Common myeloid progenitor, CD34-positive (primary cell): ENCODE data around the gene ADARB2.

ENCODE experiments used
- CTCF ChIA-PET: fragments of 350-600 bp; sonication (Branson Sonifier 250); formaldehyde crosslinking; loops from one replicate; lab custom pipeline; 2021; ENCODE audit warnings: antibody characterized with exemption; lab: Charles Lee
- POLR2A ChIA-PET: fragments of 350-600 bp; sonication (Branson Sonifier 250); formaldehyde crosslinking; loops from one replicate; lab custom pipeline; 2021; ENCODE audit warnings: antibody characterized with exemption; lab: Charles Lee
- DNase-seq, 3 donors: peaks; one replicate each; pipeline versions ENCODE4 v3.0.0 to v3.0.0-alpha.2; 2013
- H3K27ac ChIP-seq, 2 experiments: 1 replicate in 1 of 2; 2 replicates in 1 of 2; pipeline ENCODE4 v1.7.0; 2013; ENCODE audit warnings: inconsistent platforms in 2 of 2, low read length in 2 of 2, mild to moderate bottlenecking in 2 of 2, low read depth in 1 of 2, moderate library complexity in 1 of 2; ENCODE audit not compliant: severe bottlenecking in 2 of 2, insufficient read depth in 1 of 2, poor library complexity in 1 of 2
- H3K27me3 ChIP-seq, 5 experiments: replicated peaks in 2 of 5; 1 replicate in 3 of 5; 2 replicates in 2 of 5; pipeline versions ENCODE4 v1.6.1 to v1.7.0; 2013; ENCODE audit warnings: low read length in 4 of 5, mild to moderate bottlenecking in 2 of 5, moderate library complexity in 2 of 5, inconsistent platforms in 1 of 5; ENCODE audit not compliant: insufficient read depth in 5 of 5, control insufficient read depth in 4 of 5
- H3K36me3 ChIP-seq, 4 experiments: 1 replicate in 2 of 4; 2 replicates in 2 of 4; pipeline versions ENCODE4 v1.6.1 to v1.7.0; 2013; ENCODE audit warnings: low read length in 3 of 4, control low read depth in 1 of 4, mild to moderate bottlenecking in 1 of 4; ENCODE audit not compliant: control insufficient read depth in 4 of 4, insufficient read depth in 4 of 4
- H3K4me1 ChIP-seq, 4 experiments: 1 replicate in 3 of 4; 2 replicates in 1 of 4; pipeline versions ENCODE4 v1.6.1 to v1.7.1; 2013; ENCODE audit warnings: low read length in 3 of 4, mild to moderate bottlenecking in 3 of 4, control low read depth in 1 of 4, inconsistent platforms in 1 of 4, moderate library complexity in 1 of 4; ENCODE audit not compliant: control insufficient read depth in 4 of 4, insufficient read depth in 4 of 4; ENCODE audit errors: control extremely low read depth in 1 of 4
- H3K4me3 ChIP-seq, 7 experiments: 1 replicate in 4 of 7; 2 replicates in 3 of 7; pipeline versions ENCODE4 v1.5.1 to v1.7.0; 2013; ENCODE audit warnings: mild to moderate bottlenecking in 7 of 7, low read length in 6 of 7, moderate library complexity in 6 of 7, inconsistent platforms in 2 of 7, low read depth in 2 of 7, control low read depth in 1 of 7; ENCODE audit not compliant: insufficient read depth in 4 of 7, control insufficient read depth in 1 of 7; ENCODE audit errors: extremely low read depth in 1 of 7
- H3K9me3 ChIP-seq, 5 experiments: 1 replicate in 4 of 5; 2 replicates in 1 of 5; pipeline versions ENCODE4 v1.6.1 to v1.7.1; 2013; ENCODE audit warnings: low read length in 4 of 5, mild to moderate bottlenecking in 2 of 5, inconsistent platforms in 1 of 5, low read depth in 1 of 5, moderate library complexity in 1 of 5; ENCODE audit not compliant: control insufficient read depth in 4 of 5, insufficient read depth in 2 of 5; ENCODE audit errors: control extremely low read depth in 1 of 5
- WGBS: methylation state at CpG from one replicate; pipeline ENCODE4 v1.1.5; 2013; ENCODE audit not compliant: insufficient coverage; 5-methylcytosine and 5-hydroxymethylcytosine counted together

ADARB2 gene

DNA sequence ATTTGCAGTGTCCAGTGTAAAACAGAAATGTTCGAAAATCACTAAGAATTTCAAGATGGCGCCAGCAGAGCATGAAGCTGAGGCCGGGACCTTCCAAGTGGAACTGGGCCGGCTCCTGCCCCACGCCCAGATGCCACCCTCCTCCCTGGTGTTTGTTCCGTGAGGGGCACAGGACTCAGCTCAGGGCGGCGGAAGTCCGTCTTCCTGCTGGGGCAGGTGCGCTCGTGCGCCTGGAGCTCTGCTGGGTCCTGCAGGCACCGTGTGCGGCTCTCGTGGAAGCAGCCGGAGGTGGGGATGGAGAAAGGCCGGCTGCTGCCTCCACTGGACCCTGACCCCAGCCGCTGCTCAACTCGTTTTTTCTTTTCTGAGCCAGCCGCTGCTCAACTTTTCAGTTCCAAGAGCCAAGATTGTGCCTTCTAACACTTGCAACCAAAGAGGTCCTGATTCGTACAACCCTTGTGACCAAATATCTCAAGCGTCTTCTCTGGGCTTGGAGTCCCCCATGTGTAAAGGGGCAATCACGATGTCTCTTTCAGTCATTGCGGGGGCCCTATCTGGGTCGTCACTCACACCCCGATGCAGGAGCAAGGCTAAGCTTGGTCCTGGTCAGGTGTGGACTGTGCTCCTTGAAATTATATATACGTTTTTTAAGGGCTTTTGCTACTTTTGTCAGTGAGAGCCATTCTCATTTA is 334.4 kb downstream of the ADARB2 start:
- Histone ChIP-seq H3K4me1 (no peaks in the 10 kb centered on the region), H3K4me3 (no peak overlapping the region), H3K27me3 (peaks cover 0 to 19% (median 3%) of the 10 kb centered on the region in 5 experiments), H3K9me3 (peaks cover 0 to 1% (median 0%) of the 10 kb centered on the region in 5 experiments), H3K27ac (no peak overlapping the region), H3K36me3 (no peaks in the 10 kb centered on the region)
- DNase-seq = no peak
- ChIA-PET CTCF (interaction anchor here (0.7 to 1.7 kb wide), 3 partner anchors 9 to 48 kb away, joined by 3 to 4 read pairs (median 3); no protein-coding TSS in a partner anchor), POLR2A (no interaction called here)
- WGBS = 95% methylated on average over 27 of the region's 27 CpGs

DNA sequence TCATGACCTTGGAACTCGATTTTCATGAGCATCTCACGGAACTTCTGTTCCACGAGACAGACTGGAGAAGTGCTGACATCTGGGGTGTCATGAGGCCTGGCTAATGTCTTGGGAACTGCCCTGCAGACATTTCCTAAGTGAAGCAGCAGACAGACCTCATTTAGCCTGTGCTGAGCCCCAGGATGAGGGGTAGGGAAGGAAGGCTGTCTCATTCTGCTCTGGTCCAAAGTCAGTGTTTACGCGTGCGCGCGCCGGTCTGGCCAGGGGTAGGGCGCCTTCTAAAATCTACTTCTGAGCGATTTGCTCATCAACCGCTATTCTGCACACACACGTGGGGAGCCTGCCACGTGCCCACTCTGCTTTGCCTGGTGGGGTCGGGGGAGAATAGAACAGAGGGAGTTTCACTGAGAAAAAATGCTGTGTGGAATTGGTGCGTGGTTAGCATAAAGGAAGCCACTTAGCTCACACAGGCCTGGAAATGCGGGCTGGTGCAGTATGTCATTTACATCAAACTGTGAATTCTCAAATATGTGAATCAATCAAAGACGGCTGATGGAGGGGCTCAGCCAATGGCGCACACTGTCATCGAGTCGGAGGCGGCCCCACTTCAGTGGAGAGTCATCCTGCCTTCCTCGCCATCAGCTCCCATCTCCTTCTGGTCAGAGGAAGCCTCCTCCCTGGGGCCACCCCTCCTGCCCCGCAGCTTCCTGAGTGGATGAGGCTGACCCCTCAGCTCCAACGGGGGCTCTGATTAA is 335.1 kb downstream of the ADARB2 start:
- DNase-seq = no peak
- H3K27me3 ChIP-seq = peaks cover 0 to 18% (median 3%) of the 10 kb centered on the region in 5 experiments
- H3K9me3 ChIP-seq = peaks cover 0 to 1% (median 0%) of the 10 kb centered on the region in 5 experiments
- no peaks in the 10 kb centered on the region for H3K4me1 ChIP-seq
- ChIA-PET POLR2A (no interaction called here), CTCF (interaction anchor here (1.7 kb wide), 1 partner anchor 18 kb away, joined by 4 read pairs; no protein-coding TSS in a partner anchor)
- H3K27ac ChIP-seq = no peak overlapping the region
- H3K36me3 ChIP-seq = no peaks in the 10 kb centered on the region
- WGBS = 91% methylated on average over 23 of the region's 25 CpGs
- H3K4me3 ChIP-seq = no peak overlapping the region

DNA sequence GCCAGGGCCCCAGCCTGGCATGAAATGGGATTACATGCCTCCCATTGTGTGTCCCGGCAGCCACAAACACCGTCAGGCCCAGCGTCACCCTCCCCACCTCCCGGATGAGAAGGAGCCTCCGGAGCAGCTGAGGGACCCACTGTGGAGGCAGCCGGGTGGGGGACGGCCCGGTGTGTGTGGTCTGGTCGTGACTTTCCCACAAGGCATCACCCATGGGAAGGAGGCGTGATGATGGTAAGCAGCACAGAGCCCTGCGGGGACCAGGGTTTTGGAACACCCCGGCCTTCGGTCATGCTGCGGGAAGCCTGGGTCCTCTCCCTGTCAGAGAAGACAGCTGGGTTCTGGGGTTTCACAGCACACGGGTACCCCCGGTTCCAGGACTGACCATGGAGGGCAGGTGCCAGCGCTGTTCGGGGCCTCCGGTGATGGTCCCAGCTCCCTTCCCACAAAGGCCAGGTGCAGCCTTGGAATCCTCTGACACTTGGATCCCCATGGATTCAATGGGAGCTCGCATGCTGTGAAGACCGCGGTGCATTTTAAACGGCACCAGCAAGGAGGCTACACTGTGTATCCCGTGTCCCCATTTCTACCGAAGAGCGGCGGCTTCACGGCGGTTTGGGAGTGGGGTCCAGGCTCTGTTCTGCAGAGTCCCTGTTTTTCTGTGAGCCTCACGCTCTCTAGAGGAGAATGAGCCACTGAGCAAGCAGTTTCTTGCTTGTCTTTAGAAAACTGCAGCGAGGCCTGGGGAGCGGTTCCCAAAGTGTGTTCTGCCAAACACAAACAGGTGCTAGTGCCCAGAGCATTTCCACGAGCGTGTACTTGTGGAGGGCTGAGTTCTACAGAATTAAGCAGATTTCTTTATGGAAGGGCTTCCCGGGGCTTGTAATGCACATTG is 336.0 kb downstream of the ADARB2 start:
- no peaks in the 10 kb centered on the region for H3K4me1 ChIP-seq
- H3K36me3 ChIP-seq = no peaks in the 10 kb centered on the region
- ChIA-PET CTCF (no interaction called here), POLR2A (no interaction called here)
- peaks cover 0 to 1% (median 0%) of the 10 kb centered on the region in 5 experiments for H3K9me3 ChIP-seq
- H3K27me3 ChIP-seq = peaks cover 0 to 18% (median 2%) of the 10 kb centered on the region in 5 experiments
- DNase-seq = no peak
- no peak overlapping the region for H3K27ac ChIP-seq
- no peak overlapping the region for H3K4me3 ChIP-seq
- 93% methylated on average over 35 of the region's 35 CpGs for WGBS

DNA sequence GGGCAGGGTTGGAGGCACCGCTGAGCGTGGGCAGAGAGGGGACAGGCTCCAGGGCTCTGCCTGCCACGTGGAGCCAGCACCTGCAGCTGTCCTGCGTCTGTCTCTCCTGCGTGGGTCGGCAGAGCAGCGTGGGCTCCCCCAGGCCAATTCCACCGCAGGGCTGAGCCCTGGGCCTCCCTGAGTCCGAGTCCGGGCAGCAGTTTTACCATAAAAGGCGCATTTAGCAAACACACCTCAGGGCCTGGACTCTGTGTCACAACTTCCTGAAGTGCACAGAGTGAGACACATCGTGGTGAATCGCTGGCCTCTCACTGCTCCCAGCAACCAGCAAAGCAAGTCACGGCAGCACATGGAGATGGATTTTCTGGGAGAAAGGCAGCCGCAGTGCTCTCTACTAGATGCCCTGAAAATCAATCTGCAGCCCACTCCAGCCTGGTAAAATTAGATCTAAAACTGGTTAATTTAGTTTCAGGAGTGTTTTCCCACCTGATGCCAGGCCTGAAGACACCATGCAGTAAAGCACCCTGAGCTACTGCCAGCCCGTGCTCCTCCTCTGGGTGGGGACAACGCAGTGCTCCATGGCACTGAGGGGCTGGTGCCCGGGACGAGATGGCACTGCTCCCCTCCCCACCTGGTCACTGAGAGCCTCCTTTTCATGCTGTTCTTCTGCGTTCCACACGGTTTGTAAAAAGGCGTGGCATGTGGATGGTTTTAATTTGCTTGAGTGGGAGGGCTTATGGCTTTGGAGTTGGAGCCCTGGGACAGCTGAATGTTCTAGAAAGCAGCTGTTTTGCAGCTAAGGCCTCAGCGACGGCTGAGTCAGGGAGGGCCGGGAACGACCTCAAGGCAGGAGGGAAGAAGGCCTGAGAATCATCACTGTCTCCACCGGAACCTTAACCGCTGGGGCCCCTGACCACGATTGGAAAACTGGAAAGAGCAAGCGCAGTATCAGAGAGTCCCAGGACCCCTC is 336.9 kb downstream of the ADARB2 start:
- DNase-seq = no peak

DNA sequence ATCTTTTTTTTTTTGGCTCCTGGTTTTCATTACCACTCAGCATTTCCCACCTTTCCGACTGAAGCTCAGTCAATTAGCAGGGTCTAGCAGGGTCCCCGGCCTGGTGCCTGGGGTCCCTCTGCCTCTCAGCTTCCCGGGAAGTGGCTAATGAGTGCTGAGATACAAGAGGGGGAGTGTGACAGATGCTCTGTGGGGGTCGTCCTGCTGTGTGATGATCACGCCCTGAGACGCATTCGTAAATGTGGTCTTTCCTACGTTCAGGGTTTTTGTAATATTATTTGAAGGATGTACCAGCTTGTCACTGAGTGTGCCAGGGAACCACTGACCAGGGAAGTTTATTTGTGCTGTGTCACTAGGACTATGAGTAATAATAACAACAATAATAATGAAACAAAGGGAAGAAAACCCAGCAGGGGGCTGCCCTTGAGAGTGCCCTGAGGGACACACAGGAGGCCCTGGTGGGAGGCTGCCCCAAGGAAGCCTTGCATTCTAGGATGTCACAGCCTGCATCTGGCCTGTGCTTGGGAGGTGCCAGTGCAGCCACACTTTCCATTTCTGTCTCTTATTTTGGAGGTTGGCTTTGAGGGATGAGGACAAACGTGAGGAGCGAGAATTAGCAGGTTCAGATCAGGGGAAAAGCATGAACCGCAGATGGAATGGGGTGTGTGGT is 337.8 kb downstream of the ADARB2 start:
- POLR2A ChIA-PET = no interaction called here
- 88% methylated on average over 7 of the region's 11 CpGs for WGBS

More for the DNA sequence above, 336.9 kb downstream of the ADARB2 start:
- H3K4me1 ChIP-seq = no peaks in the 10 kb centered on the region
- no peak overlapping the region for H3K4me3 ChIP-seq
- WGBS = 88% methylated on average over 27 of the region's 30 CpGs
- POLR2A ChIA-PET = no interaction called here
- no peak overlapping the region for H3K27ac ChIP-seq
- no peaks in the 10 kb centered on the region for H3K36me3 ChIP-seq
- peaks cover 0 to 18% (median 2%) of the 10 kb centered on the region in 5 experiments for H3K27me3 ChIP-seq
- H3K9me3 ChIP-seq = no peaks in the 10 kb centered on the region
- CTCF ChIA-PET = no interaction called here

More for the DNA sequence above, 337.8 kb downstream of the ADARB2 start:
- CTCF ChIA-PET = no interaction called here
- DNase-seq = no peak
- no peaks in the 10 kb centered on the region for H3K9me3 ChIP-seq
- no peaks in the 10 kb centered on the region for H3K36me3 ChIP-seq
- H3K4me1 ChIP-seq = no peaks in the 10 kb centered on the region
- peaks cover 0 to 18% (median 0%) of the 10 kb centered on the region in 5 experiments for H3K27me3 ChIP-seq
- H3K4me3 ChIP-seq = no peak overlapping the region
- no peak overlapping the region for H3K27ac ChIP-seq
